Activated T-cell treated with anti-CD3 and anti-CD28 coated beads, Interleukin-2, amount 50 U/mL, for 24 hours (primary cell): ENCODE results near the gene ADGRF4.
A peak's percentile ranks its signal among the peaks of the same experiment; 100 is the strongest.
"Not testable (repeated sequence)": the region's sequence is repeated elsewhere in the genome, so short reads cannot be mapped to it uniquely, and the experiment has no call there.

ENCODE experiments used
- DNase-seq: peaks from one replicate; pipeline ENCODE4 v3.0.0-alpha.2; 2020
- H3K27ac Mint-ChIP-seq: 2 replicates; pipeline ENCODE4 v1.8.0; 2020; ENCODE audit warnings: mild to moderate bottlenecking, mixed read lengths
- H3K27me3 Mint-ChIP-seq: 2 replicates; pipeline ENCODE4 v1.8.0; 2020; ENCODE audit warnings: mixed read lengths
- H3K36me3 Mint-ChIP-seq: 2 replicates; pipeline ENCODE4 v1.8.0; 2020; ENCODE audit warnings: low read depth, mixed read lengths
- H3K4me1 Mint-ChIP-seq: 2 replicates; pipeline ENCODE4 v1.8.0; 2020; ENCODE audit warnings: low read depth, mixed read lengths
- H3K4me3 Mint-ChIP-seq: 2 replicates; pipeline ENCODE4 v1.8.0; 2020; ENCODE audit warnings: mild to moderate bottlenecking, moderate library complexity, mixed read lengths
- H3K9me3 Mint-ChIP-seq: 2 replicates; pipeline ENCODE4 v1.8.0; 2020; ENCODE audit warnings: mixed read lengths

Gene ADGRF4

DNA sequence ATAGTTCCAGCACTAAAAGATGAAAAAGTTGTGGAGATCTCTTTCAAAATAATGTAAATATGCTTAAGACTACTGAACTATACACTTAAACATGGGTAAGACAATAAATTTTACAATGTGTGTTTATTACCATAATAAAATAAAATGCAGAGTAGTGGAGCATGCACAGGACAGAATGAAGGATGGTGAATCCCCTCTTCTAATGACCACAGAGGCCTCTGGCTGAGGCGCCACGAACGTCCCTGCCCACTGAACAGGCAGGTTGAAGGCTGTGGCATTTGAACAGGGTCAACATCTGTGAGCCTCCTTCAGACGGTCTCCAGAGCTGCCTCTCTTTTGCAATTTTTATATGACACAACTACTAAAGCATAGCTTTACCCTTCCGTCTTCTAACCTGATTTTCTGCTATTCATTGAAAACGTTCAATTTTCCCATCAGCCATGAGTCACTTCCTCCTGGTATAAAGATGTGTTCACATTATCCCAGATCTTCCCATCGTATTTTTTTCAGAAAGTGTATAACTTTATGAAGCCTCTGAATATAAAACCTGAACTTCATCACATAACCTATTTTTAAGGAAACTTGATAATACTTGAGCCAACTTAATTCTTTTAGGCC is 37.8 kb downstream of the ADGRF4 start:
- Mint-ChIP-seq H3K36me3 (no peaks in the 10 kb centered on the region), H3K4me3 (no peak overlapping the region), H3K27me3 (peaks cover 3% of the 10 kb centered on the region), H3K4me1 (no peaks in the 10 kb centered on the region), H3K27ac (no peak overlapping the region), H3K9me3 (no peaks in the 10 kb centered on the region)
- no peak for DNase-seq

GRCh38 chr6:47737406-47737805 is 39.0 kb downstream of the ADGRF4 start:
- no peaks in the 10 kb centered on the region for H3K9me3 Mint-ChIP-seq
- no peak for DNase-seq
- H3K27me3 Mint-ChIP-seq: peaks cover 3% of the 10 kb centered on the region
- H3K4me3 Mint-ChIP-seq: no peak overlapping the region
- H3K36me3 Mint-ChIP-seq: no peaks in the 10 kb centered on the region
- peaks cover 9% of the 10 kb centered on the region for H3K4me1 Mint-ChIP-seq
- no peak overlapping the region for H3K27ac Mint-ChIP-seq

- no peak overlapping the region for H3K27ac Mint-ChIP-seq
- H3K27me3 Mint-ChIP-seq: peaks cover 3% of the 10 kb centered on the region
- DNase-seq: no peak
- peaks cover 10% of the 10 kb centered on the region for H3K4me1 Mint-ChIP-seq
- no peaks in the 10 kb centered on the region for H3K9me3 Mint-ChIP-seq
- H3K36me3 Mint-ChIP-seq: no peaks in the 10 kb centered on the region
- no peak overlapping the region for H3K4me3 Mint-ChIP-seq
Measured at GRCh38 chr6:47740714-47741113, 42.3 kb downstream of the ADGRF4 start.

DNA sequence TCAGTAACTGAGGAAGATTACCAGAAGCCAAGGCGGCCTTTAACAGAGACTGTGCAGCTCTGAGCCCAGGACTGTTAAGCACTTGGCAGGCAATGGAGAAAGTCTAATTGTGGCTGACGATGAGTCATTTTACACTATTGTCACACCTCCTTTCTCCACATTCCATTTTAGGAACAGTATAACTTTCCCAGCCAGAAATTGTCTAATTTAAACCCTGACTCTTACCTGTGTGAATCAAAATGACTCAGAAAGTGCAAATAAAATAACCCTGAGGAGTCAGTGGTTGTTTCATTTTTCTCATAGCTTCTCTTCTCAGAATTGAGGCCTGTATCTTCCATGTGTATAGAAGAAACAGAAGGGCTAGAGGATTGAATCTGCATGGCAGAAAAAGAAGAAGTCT is 43.4 kb downstream of the ADGRF4 start:
- Mint-ChIP-seq H3K36me3 (no peaks in the 10 kb centered on the region), H3K27me3 (peaks cover 3% of the 10 kb centered on the region), H3K9me3 (no peaks in the 10 kb centered on the region), H3K27ac (peak overlapping the region; percentile 65), H3K4me1 (peaks cover 10% of the 10 kb centered on the region), H3K4me3 (no peak overlapping the region)
- DNase-seq: no peak

GRCh38 chr6:47743744-47744143 is 45.4 kb downstream of the ADGRF4 start:
- no peak for DNase-seq

GRCh38 chr6:47745269-47745668 is 46.9 kb downstream of the ADGRF4 start:
- H3K4me1 Mint-ChIP-seq: peaks cover 16% of the 10 kb centered on the region
- H3K4me3 Mint-ChIP-seq, H3K27me3 Mint-ChIP-seq, H3K36me3 Mint-ChIP-seq, H3K9me3 Mint-ChIP-seq, DNase-seq, H3K27ac Mint-ChIP-seq: not testable (repeated sequence)

More at GRCh38 chr6:47743744-47744143, 45.4 kb downstream of the ADGRF4 start:
- Mint-ChIP-seq H3K36me3 (no peaks in the 10 kb centered on the region), H3K9me3 (no peaks in the 10 kb centered on the region), H3K4me3 (no peak overlapping the region), H3K27ac (no peak overlapping the region), H3K27me3 (peaks cover 3% of the 10 kb centered on the region), H3K4me1 (peaks cover 10% of the 10 kb centered on the region)

DNA sequence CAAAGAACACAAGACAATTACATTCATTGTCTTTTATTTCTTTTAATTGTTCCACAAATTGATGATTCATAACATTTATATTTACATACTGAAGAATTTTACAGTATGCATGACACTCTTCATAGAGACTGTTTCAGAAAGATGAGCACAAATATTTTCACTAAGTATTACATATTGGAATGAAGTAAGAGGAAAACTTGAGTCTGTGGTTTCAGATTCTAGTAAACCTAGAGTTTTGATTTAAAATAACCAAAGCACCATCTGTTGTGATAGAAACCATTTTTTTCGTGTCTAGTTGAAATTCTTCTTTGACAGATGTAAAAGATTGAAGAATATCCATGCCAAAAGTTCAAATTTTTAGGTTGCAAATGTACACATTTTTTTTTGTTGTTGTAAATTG is 51.4 kb downstream of the ADGRF4 start:
- H3K4me3 Mint-ChIP-seq: no peak overlapping the region
- peaks cover 6% of the 10 kb centered on the region for H3K4me1 Mint-ChIP-seq
- no peak overlapping the region for H3K27ac Mint-ChIP-seq
- H3K9me3 Mint-ChIP-seq: no peaks in the 10 kb centered on the region
- H3K36me3 Mint-ChIP-seq: no peaks in the 10 kb centered on the region
- H3K27me3 Mint-ChIP-seq: peaks cover 10% of the 10 kb centered on the region
- no peak for DNase-seq

DNA sequence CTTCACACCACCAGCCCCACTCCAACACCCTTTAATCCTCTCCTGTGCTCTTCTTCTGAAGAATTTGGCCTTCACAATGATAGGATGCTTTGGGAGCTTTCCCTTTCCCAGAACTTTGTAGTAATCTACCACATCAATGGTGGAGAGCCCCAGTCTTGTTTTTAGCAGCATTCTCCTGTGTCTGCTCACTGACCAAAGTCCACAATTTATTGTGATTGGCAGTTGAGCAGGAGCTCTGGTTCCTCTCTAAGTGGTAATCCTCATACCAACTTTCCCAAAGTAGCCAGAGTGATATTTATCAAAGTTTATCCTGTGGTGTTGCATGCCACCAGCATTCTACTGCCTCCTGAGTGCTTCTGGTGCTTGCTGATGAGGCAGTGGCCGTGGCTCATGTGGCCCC is 54.4 kb downstream of the ADGRF4 start:
- Mint-ChIP-seq H3K36me3 (no peaks in the 10 kb centered on the region), H3K9me3 (no peaks in the 10 kb centered on the region), H3K27me3 (peaks cover 21% of the 10 kb centered on the region), H3K4me1 (peaks cover 6% of the 10 kb centered on the region), H3K27ac (no peak overlapping the region), H3K4me3 (no peak overlapping the region)
- DNase-seq: no peak

GRCh38 chr6:47759364-47759763 is 61.0 kb downstream of the ADGRF4 start:
- no peaks in the 10 kb centered on the region for H3K9me3 Mint-ChIP-seq

GRCh38 chr6:47762502-47762901 is 64.1 kb downstream of the ADGRF4 start:
- Mint-ChIP-seq H3K9me3 (peaks cover 5% of the 10 kb centered on the region), H3K27ac (no peak overlapping the region), H3K4me1 (no peaks in the 10 kb centered on the region), H3K36me3 (no peaks in the 10 kb centered on the region), H3K4me3 (no peak overlapping the region), H3K27me3 (peaks cover 26% of the 10 kb centered on the region)
- no peak for DNase-seq

More at GRCh38 chr6:47759364-47759763, 61.0 kb downstream of the ADGRF4 start:
- Mint-ChIP-seq H3K4me3 (no peak overlapping the region), H3K27ac (no peak overlapping the region), H3K27me3 (peaks cover 24% of the 10 kb centered on the region), H3K36me3 (no peaks in the 10 kb centered on the region), H3K4me1 (no peaks in the 10 kb centered on the region)
- DNase-seq: no peak

DNA sequence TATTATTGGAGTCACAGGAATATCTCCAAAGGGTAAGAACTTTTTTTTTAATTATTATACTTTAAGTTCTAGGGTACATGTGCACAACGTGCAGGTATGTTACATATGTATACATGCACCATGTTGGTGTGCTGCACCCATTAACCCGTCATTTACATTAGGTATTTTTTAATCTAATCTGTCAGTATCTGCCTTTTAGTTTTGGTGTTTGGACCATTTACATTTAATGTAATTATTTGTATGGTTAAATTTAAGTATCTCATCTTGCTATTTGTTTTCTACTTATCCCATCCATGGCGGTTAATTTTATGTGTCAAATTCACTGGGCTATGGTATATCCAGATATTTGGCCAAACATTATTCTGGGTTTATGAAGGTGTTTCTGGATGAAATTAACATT is 68.1 kb downstream of the ADGRF4 start:
- no peak overlapping the region for H3K27ac Mint-ChIP-seq
- H3K36me3 Mint-ChIP-seq: no peaks in the 10 kb centered on the region
- no peak overlapping the region for H3K4me3 Mint-ChIP-seq
- peaks cover 22% of the 10 kb centered on the region for H3K27me3 Mint-ChIP-seq
- no peaks in the 10 kb centered on the region for H3K4me1 Mint-ChIP-seq
- peaks cover 5% of the 10 kb centered on the region for H3K9me3 Mint-ChIP-seq
- DNase-seq: no peak

DNA sequence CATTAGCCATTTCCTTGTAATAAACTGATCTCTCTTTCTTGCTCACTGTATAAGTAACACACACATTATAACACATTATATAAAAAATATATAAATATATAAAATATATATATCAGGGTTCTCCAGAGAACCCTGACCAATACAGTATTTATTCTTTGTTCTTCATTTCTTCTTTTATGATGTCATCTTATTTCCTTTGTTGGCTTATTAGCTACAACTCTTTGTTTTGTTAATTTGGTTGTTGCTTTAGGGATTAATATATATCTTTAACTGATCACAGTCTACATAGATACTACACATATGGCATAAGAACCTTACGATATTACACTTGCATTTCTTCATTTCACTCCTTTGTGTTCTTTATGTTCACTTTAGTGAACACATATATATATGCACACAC is 68.7 kb downstream of the ADGRF4 start:
- Mint-ChIP-seq H3K27me3 (peaks cover 22% of the 10 kb centered on the region), H3K9me3 (peaks cover 5% of the 10 kb centered on the region), H3K27ac (no peak overlapping the region), H3K4me3 (no peak overlapping the region), H3K36me3 (no peaks in the 10 kb centered on the region), H3K4me1 (no peaks in the 10 kb centered on the region)
- DNase-seq: no peak

DNA sequence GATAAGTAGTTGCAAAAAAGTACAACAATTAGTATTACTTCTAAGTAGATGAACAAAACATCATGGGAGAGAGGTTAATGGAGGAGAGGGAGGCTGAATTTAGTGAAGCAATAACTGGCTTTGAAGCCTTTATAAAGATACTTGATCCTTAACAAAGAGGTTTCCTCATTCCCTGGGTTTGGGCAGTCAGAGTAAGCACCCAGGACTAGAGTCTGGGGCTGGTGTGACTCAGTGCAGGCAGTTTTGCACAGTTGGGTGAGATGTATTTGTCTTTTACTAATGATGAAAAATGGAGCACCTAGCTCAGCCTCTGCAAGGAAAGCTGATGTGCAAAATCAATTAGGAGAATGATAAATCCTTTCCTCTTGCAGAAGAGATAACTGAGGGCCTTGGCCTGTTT is 71.6 kb downstream of the ADGRF4 start:
- H3K27me3 Mint-ChIP-seq: peaks cover 13% of the 10 kb centered on the region
- no peak overlapping the region for H3K27ac Mint-ChIP-seq
- peaks cover 5% of the 10 kb centered on the region for H3K9me3 Mint-ChIP-seq
- H3K36me3 Mint-ChIP-seq: no peaks in the 10 kb centered on the region
- H3K4me1 Mint-ChIP-seq: no peaks in the 10 kb centered on the region
- no peak for DNase-seq
- no peak overlapping the region for H3K4me3 Mint-ChIP-seq
